Mesothelial cell of epicardium (in vitro differentiated cells): ENCODE data around the gene ANK2. TPM values are rescaled to one million over a fixed set of nuclear protein-coding genes. Genes with fewer than 3 reads are reported as not detected.

Source experiments
- DNase-seq, 2 experiments: peaks; one replicate each; pipeline ENCODE4 v3.0.0; 2021; ENCODE audit warnings: low spot score in 2 of 2; ENCODE audit not compliant: unreplicated experiment in 2 of 2
- H3K27ac Mint-ChIP-seq: 2 replicates; pipeline ENCODE4 v1.8.0; 2021; ENCODE audit warnings: mixed read lengths
- H3K27me3 Mint-ChIP-seq: 2 replicates; pipeline ENCODE4 v1.8.0; 2021; ENCODE audit warnings: low read depth, mixed read lengths
- H3K36me3 Mint-ChIP-seq: 2 replicates; pipeline ENCODE4 v1.8.0; 2021; ENCODE audit warnings: mixed read lengths
- H3K4me1 Mint-ChIP-seq: 2 replicates; pipeline ENCODE4 v1.8.0; 2021; ENCODE audit warnings: mixed read lengths
- H3K4me3 Mint-ChIP-seq: 2 replicates; pipeline ENCODE4 v1.8.0; 2021; ENCODE audit warnings: mild to moderate bottlenecking, moderate library complexity, mixed read lengths
- H3K9me3 Mint-ChIP-seq: 2 replicates; pipeline ENCODE4 v1.8.0; 2021; ENCODE audit warnings: mixed read lengths
- CTCF ChIP-seq: fragments of 200-600 bp; sonication (generic); IDR thresholded peaks from one replicate; pipeline ENCODE4 v1.5.0; 2021; ENCODE audit warnings: antibody characterized with exemption; ENCODE audit not compliant: unreplicated experiment
- microRNA-seq: library from miRNA; unstranded; fragments of <30 nt; microRNA quantifications from one replicate; pipeline ENCODE4 v1.2.0, GENCODE V29; 2021; ENCODE audit warnings: inconsistent platforms, mixed read lengths
- total RNA-seq: library from RNA; stranded (reverse); gene quantifications from 3 replicates; pipeline ENCODE4 v1.2.1, GENCODE V29; 2021

Gene ANK2
- total RNA-seq, 1 donor from 2014 or later = 9.2 TPM

- H3K27ac Mint-ChIP-seq = no peak overlapping the region
- H3K36me3 Mint-ChIP-seq = no peaks in the 10 kb centered on the region
- no peaks in the 10 kb centered on the region for H3K27me3 Mint-ChIP-seq
- DNase-seq = no peak
- no peak overlapping the region for H3K4me3 Mint-ChIP-seq
- H3K9me3 Mint-ChIP-seq = peaks cover 15% of the 10 kb centered on the region
- no peaks in the 10 kb centered on the region for H3K4me1 Mint-ChIP-seq
- no peak for TF ChIP-seq CTCF
Measured at GRCh38 chr4:113411496-113411938, 362.1 kb downstream of the ANK2 start.

- Mint-ChIP-seq H3K36me3 (peaks cover 4% of the 10 kb centered on the region), H3K9me3 (peaks cover 45% of the 10 kb centered on the region), H3K27ac (no peak overlapping the region), H3K4me3 (no peak overlapping the region), H3K4me1 (no peaks in the 10 kb centered on the region), H3K27me3 (no peaks in the 10 kb centered on the region)
- DNase-seq = no peak
- no peak for TF ChIP-seq CTCF
Measured at GRCh38 chr4:113419631-113420030, 370.2 kb downstream of the ANK2 start.

GRCh38 chr4:113420938-113421337 lies 371.5 kb downstream of the ANK2 start:
- Mint-ChIP-seq H3K4me1 (no peaks in the 10 kb centered on the region), H3K27me3 (no peaks in the 10 kb centered on the region)

GRCh38 chr4:113423631-113424030 lies 374.2 kb downstream of the ANK2 start:
- no peak overlapping the region for H3K27ac Mint-ChIP-seq
- H3K4me1 Mint-ChIP-seq = no peaks in the 10 kb centered on the region
- H3K27me3 Mint-ChIP-seq = no peaks in the 10 kb centered on the region
- H3K36me3 Mint-ChIP-seq = peaks cover 4% of the 10 kb centered on the region
- no peak for DNase-seq
- H3K9me3 Mint-ChIP-seq = peaks cover 28% of the 10 kb centered on the region
- H3K4me3 Mint-ChIP-seq = no peak overlapping the region
- no peak for TF ChIP-seq CTCF

More at GRCh38 chr4:113420938-113421337, 371.5 kb downstream of the ANK2 start:
- H3K36me3 Mint-ChIP-seq = peaks cover 4% of the 10 kb centered on the region
- H3K9me3 Mint-ChIP-seq = peaks cover 36% of the 10 kb centered on the region
- no peak overlapping the region for H3K4me3 Mint-ChIP-seq
- DNase-seq = no peak
- H3K27ac Mint-ChIP-seq = no peak overlapping the region
- no peak for TF ChIP-seq CTCF

- TF ChIP-seq CTCF = no peak
- Mint-ChIP-seq H3K36me3 (no peaks in the 10 kb centered on the region), H3K9me3 (peaks cover 23% of the 10 kb centered on the region), H3K4me3 (no peak overlapping the region), H3K27ac (no peak overlapping the region), H3K4me1 (peaks cover 3% of the 10 kb centered on the region), H3K27me3 (no peaks in the 10 kb centered on the region)
- no peak for DNase-seq
Measured at GRCh38 chr4:113433116-113433515, 383.7 kb downstream of the ANK2 start.

Small RNAs within 50 kb of the gene (microRNA-seq; reads per million reads assigned to microRNA genes)
- gene MIR1243 = not detected
- not detected for gene MIR8082
